Mammary epithelial cell (primary cell): ENCODE data around the gene CORO1C.

Experiments
- CTCF ChIP-seq, 2 donors: IDR thresholded peaks in 1 of 2; conservative IDR thresholded peaks in 1 of 2; 2 replicates each; pipeline ENCODE4 v1.5.1; 2011 to 2012; ENCODE audit warnings: inconsistent platforms in 2 of 2, low read length in 2 of 2, mild to moderate bottlenecking in 2 of 2, control low read depth in 1 of 2, low read depth in 1 of 2; ENCODE audit not compliant: insufficient read depth in 1 of 2; ENCODE audit errors: extremely low read depth in 1 of 2
- EZH2 ChIP-seq: IDR thresholded peaks from 2 replicates; pipeline ENCODE4 v1.6.1; 2012; ENCODE audit warnings: low read length, inconsistent platforms, borderline replicate concordance

GRCh38 chr12:108606492-108606891, 124.8 kb downstream of the CORO1C start:
- no peak for TF ChIP-seq CTCF (conservative IDR thresholded peaks at IDR 0.05 in 1 of 2, IDR thresholded peaks at IDR 0.05 in 1 of 2; ENCODE audit: extremely low read depth in 1 of 2, insufficient read depth in 1 of 2, low read depth in 1 of 2, low read length in 2 of 2)
- TF ChIP-seq EZH2 = no peak
